MCF 10A (cell line): ENCODE measurements around the gene GRID1. TPM values are rescaled to one million over a fixed set of nuclear protein-coding genes. Genes with fewer than 3 reads are reported as not detected.
"Not testable (repeated sequence)": the region's sequence is repeated elsewhere in the genome, so short reads cannot be mapped to it uniquely, and the experiment has no call there.

Experiments used
- BruUV-seq: library from RNA; stranded (reverse); fragments of 400-500 nt; replicated peaks from 2 replicates; lab custom pipeline; 2021; lab: Mats Ljungman, UMichigan
- CTCF ChIA-PET: fragments of 300-600 bp; sonication (Branson Sonifier 250); formaldehyde crosslinking; extraction: SDS; loops from one replicate; lab custom pipeline; 2021; ENCODE audit warnings: antibody characterized with exemption, inconsistent platforms; lab: Yijun Ruan, JAX
- POLR2A ChIA-PET: fragments of 300-600, 350-650 bp; sonication (Branson Sonifier 250); formaldehyde crosslinking; extraction: SDS; loops from one replicate; lab custom pipeline; 2020; ENCODE audit warnings: antibody characterized with exemption, inconsistent platforms; lab: Yijun Ruan, JAX
- DNase-seq: peaks from one replicate; pipeline ENCODE4 v3.0.0-alpha.2; 2018; ENCODE audit not compliant: unreplicated experiment
- H3K27ac Mint-ChIP-seq: one replicate; pipeline ENCODE4 v1.8.0; 2022; ENCODE audit warnings: mild to moderate bottlenecking, low read depth, mixed read lengths; ENCODE audit not compliant: unreplicated experiment
- H3K27me3 Mint-ChIP-seq: one replicate; pipeline ENCODE4 v1.8.0; 2022; ENCODE audit warnings: mixed read lengths; ENCODE audit not compliant: insufficient read depth, unreplicated experiment
- H3K36me3 Mint-ChIP-seq: one replicate; pipeline ENCODE4 v1.8.0; 2022; ENCODE audit warnings: mild to moderate bottlenecking, moderate library complexity, mixed read lengths; ENCODE audit not compliant: insufficient read depth, unreplicated experiment
- H3K4me1 Mint-ChIP-seq: one replicate; pipeline ENCODE4 v1.8.0; 2022; ENCODE audit warnings: mixed read lengths; ENCODE audit not compliant: insufficient read depth, unreplicated experiment
- H3K4me3 Mint-ChIP-seq: one replicate; pipeline ENCODE4 v1.8.0; 2022; ENCODE audit warnings: mild to moderate bottlenecking, moderate library complexity, mixed read lengths; ENCODE audit not compliant: unreplicated experiment
- H3K9me3 Mint-ChIP-seq: one replicate; pipeline ENCODE4 v1.8.0; 2022; ENCODE audit warnings: mixed read lengths; ENCODE audit not compliant: unreplicated experiment
- intact Hi-C: fragments of 100-400 bp; cut with micrococcal nuclease; formaldehyde crosslinking; loops from 2 replicates; pipeline ENCODE4 v1.14.1; 2022
- total RNA-seq: library from RNA; stranded (reverse); gene quantifications from 2 replicates; pipeline ENCODE4 v1.2.3, GENCODE V29; 2022
- TF ChIP-seq, protein P1 (sequence below): fragments of 200-600 bp; IDR thresholded peaks from one replicate; pipeline ENCODE4 v1.8.0; 2022; ENCODE audit warnings: antibody characterized with exemption, mild to moderate bottlenecking; ENCODE audit not compliant: unreplicated experiment

Gene GRID1
- total RNA-seq, 1 experiment from 2014 or later = not detected

DNA sequence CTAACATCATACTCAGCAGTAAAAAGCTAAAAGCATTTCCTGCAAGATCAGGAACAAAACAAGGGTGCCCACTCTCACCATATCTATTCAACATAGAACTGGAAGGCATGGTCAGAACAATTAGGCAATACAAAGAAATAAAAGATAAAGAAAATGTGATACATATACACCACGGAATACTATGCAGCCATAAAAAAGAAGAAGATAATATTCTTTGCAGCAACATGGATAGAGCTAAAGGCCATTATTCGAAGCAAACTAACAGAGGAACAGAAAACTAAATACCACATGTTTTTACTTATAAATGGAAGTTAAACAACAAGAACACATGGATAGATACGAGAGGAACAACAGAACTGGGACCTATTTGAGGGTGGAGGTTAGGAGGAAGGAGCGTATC, 652.7 kb downstream of the GRID1 start:
- DNase-seq = no peak
- TF ChIP-seq, protein P1, sequence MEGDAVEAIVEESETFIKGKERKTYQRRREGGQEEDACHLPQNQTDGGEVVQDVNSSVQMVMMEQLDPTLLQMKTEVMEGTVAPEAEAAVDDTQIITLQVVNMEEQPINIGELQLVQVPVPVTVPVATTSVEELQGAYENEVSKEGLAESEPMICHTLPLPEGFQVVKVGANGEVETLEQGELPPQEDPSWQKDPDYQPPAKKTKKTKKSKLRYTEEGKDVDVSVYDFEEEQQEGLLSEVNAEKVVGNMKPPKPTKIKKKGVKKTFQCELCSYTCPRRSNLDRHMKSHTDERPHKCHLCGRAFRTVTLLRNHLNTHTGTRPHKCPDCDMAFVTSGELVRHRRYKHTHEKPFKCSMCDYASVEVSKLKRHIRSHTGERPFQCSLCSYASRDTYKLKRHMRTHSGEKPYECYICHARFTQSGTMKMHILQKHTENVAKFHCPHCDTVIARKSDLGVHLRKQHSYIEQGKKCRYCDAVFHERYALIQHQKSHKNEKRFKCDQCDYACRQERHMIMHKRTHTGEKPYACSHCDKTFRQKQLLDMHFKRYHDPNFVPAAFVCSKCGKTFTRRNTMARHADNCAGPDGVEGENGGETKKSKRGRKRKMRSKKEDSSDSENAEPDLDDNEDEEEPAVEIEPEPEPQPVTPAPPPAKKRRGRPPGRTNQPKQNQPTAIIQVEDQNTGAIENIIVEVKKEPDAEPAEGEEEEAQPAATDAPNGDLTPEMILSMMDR = no peak
- Mint-ChIP-seq H3K27me3 (no peaks in the 10 kb centered on the region), H3K4me1 (no peaks in the 10 kb centered on the region), H3K36me3 (no peaks in the 10 kb centered on the region), H3K4me3 (no peak overlapping the region), H3K27ac (no peak overlapping the region), H3K9me3 (peaks cover 14% of the 10 kb centered on the region)
- BruUV-seq = no TSS peak
- ChIA-PET CTCF (interaction anchor here (0.6 kb wide), 1 partner anchor 205 kb away, joined by 3 read pairs; no protein-coding TSS in a partner anchor), POLR2A (no interaction called here)
- intact Hi-C loops = no loop called here

GRCh38 chr10:85702768-85703167, 663.8 kb downstream of the GRID1 start:
- no TSS peak for BruUV-seq
- peaks cover 7% of the 10 kb centered on the region for H3K4me1 Mint-ChIP-seq
- no peaks in the 10 kb centered on the region for H3K9me3 Mint-ChIP-seq
- ChIA-PET CTCF (no interaction called here), POLR2A (no interaction called here)
- H3K27me3 Mint-ChIP-seq = no peaks in the 10 kb centered on the region
- H3K4me3 Mint-ChIP-seq = no peak overlapping the region
- H3K27ac Mint-ChIP-seq = no peak overlapping the region
- no peak for DNase-seq
- TF ChIP-seq, protein P1 = no peak
- intact Hi-C loops = no loop called here
- H3K36me3 Mint-ChIP-seq = no peaks in the 10 kb centered on the region

GRCh38 chr10:85699066-85699465, 667.5 kb downstream of the GRID1 start:
- H3K4me3 Mint-ChIP-seq, intact Hi-C loops, H3K36me3 Mint-ChIP-seq, DNase-seq, BruUV-seq, H3K9me3 Mint-ChIP-seq, H3K27ac Mint-ChIP-seq, H3K27me3 Mint-ChIP-seq, POLR2A ChIA-PET, CTCF ChIA-PET, H3K4me1 Mint-ChIP-seq: not testable (repeated sequence)

- Mint-ChIP-seq H3K9me3 (no peaks in the 10 kb centered on the region), H3K27ac (no peak overlapping the region), H3K27me3 (no peaks in the 10 kb centered on the region), H3K4me3 (no peak overlapping the region), H3K4me1 (no peaks in the 10 kb centered on the region), H3K36me3 (no peaks in the 10 kb centered on the region)
- ChIA-PET CTCF (no interaction called here), POLR2A (no interaction called here)
- no TSS peak for BruUV-seq
- intact Hi-C loops = no loop called here
- TF ChIP-seq, protein P1 = no peak
- no peak for DNase-seq
Observed at GRCh38 chr10:85696893-85697292, 669.7 kb downstream of the GRID1 start.

GRCh38 chr10:85682621-85683020, 684.0 kb downstream of the GRID1 start:
- H3K4me3 Mint-ChIP-seq = no peak overlapping the region
- POLR2A ChIA-PET = interaction anchor here (0.7 kb wide), 1 partner anchor 88 kb away, joined by 3 read pairs; no protein-coding TSS in a partner anchor
- no peaks in the 10 kb centered on the region for H3K9me3 Mint-ChIP-seq
- TF ChIP-seq, protein P1 = no peak
- CTCF ChIA-PET = no interaction called here
- no peaks in the 10 kb centered on the region for H3K27me3 Mint-ChIP-seq
- BruUV-seq = no TSS peak
- no peaks in the 10 kb centered on the region for H3K36me3 Mint-ChIP-seq
- H3K4me1 Mint-ChIP-seq = no peaks in the 10 kb centered on the region
- no peak overlapping the region for H3K27ac Mint-ChIP-seq
- intact Hi-C loops = no loop called here
- DNase-seq = no peak
